H1 (cell line): ENCODE results near the gene DMXL1. TPM values are rescaled to one million over a fixed set of nuclear protein-coding genes. Genes with fewer than 3 reads are reported as not detected.

Experiments used
- EP300 ChIP-seq, 2 experiments: IDR thresholded peaks; 1 replicate in 1 of 2; 2 replicates in 1 of 2; pipeline ENCODE4 v1.6.1; 2011 to 2012; ENCODE audit warnings: low read depth in 2 of 2, low read length in 2 of 2, mild to moderate bottlenecking in 2 of 2, borderline replicate concordance in 1 of 2, inconsistent platforms in 1 of 2, moderate library complexity in 1 of 2
- GABPA ChIP-seq: IDR thresholded peaks from 2 replicates; pipeline ENCODE4 v1.6.1; 2011; ENCODE audit warnings: mild to moderate bottlenecking, low read length, moderate library complexity, borderline replicate concordance; ENCODE audit not compliant: insufficient read depth
- GTF2F1 ChIP-seq: IDR thresholded peaks from 2 replicates; pipeline ENCODE4 v1.6.1; 2012; ENCODE audit warnings: low read depth, low read length, improper control_type of control experiment, borderline replicate concordance
- PHF8 ChIP-seq: fragments of 200-600 bp; sonication (generic); conservative IDR thresholded peaks from 2 replicates; pipeline ENCODE4 v1.7.1; 2012; ENCODE audit warnings: low read depth, mild to moderate bottlenecking, inconsistent platforms, low read length, moderate library complexity
- SAP30 ChIP-seq: fragments of 300-600 bp; sonication (generic); IDR thresholded peaks from 2 replicates; pipeline ENCODE4 v1.7.1; 2012; ENCODE audit warnings: low read length, moderate library complexity, mild to moderate bottlenecking, inconsistent platforms; ENCODE audit not compliant: insufficient read depth, insufficient replicate concordance
- SIN3A ChIP-seq, 2 experiments: IDR thresholded peaks in 1 of 2; conservative IDR thresholded peaks in 1 of 2; 2 replicates each; pipeline ENCODE4 v1.6.1; 2011 to 2012; ENCODE audit warnings: low read length in 2 of 2, improper control_type of control experiment in 1 of 2, low read depth in 1 of 2, mild to moderate bottlenecking in 1 of 2
- SIX5 ChIP-seq: IDR thresholded peaks from 2 replicates; pipeline ENCODE4 v1.6.1; 2011; ENCODE audit warnings: mild to moderate bottlenecking, low read depth, low read length
- SP4 ChIP-seq: IDR thresholded peaks from 2 replicates; pipeline ENCODE4 v1.6.1; 2012; ENCODE audit warnings: low read length, inconsistent platforms
- TAF1 ChIP-seq: IDR thresholded peaks from 2 replicates; pipeline ENCODE4 v1.6.1; 2011; ENCODE audit warnings: mild to moderate bottlenecking, low read depth, low read length
- polyA plus RNA-seq, 7 experiments: library from polyadenylated mRNA; depleted of rRNA in 3 of 7; stranded (reverse) in 5 of 7; unstranded in 2 of 7; fragments of >200 nt in 5 of 7; fragments of 200-250 nt in 2 of 7; gene quantifications; 1 replicate in 5 of 7; 2 replicates in 1 of 7; 4 replicates in 1 of 7; pipeline versions ENCODE4 v1.2.1 to v1.2.3, GENCODE V29; 2011 to 2013; ENCODE audit warnings: missing spikeins in 2 of 7, mixed read lengths in 2 of 7
- total RNA-seq: library from RNA; stranded (reverse); fragmentation: NEBNext Ultra II Directional; extraction: Animal tissue kit (Norgen Biotek cat#: 25700); gene quantifications from 2 replicates; pipeline ENCODE4 v1.2.1, GENCODE V29; 2021
- TF ChIP-seq, protein P1 (sequence below): IDR thresholded peaks from 2 replicates; pipeline ENCODE4 v1.6.1; 2012; ENCODE audit warnings: low read length, inconsistent platforms
- TF ChIP-seq, protein P2 (sequence below): IDR thresholded peaks from 2 replicates; pipeline ENCODE4 v1.6.1; 2011; ENCODE audit warnings: low read length, improper control_type of control experiment
- TF ChIP-seq, protein P3 (sequence below): IDR thresholded peaks from 2 replicates; pipeline ENCODE4 v1.6.1; 2012; ENCODE audit warnings: inconsistent platforms

DMXL1 gene
- total and polyA plus RNA-seq, 2 of the 8 experiments (the other 6 are each of a cell fraction or from before 2014, with no cell fraction given), result 10.1 to 43.9 TPM

DNA sequence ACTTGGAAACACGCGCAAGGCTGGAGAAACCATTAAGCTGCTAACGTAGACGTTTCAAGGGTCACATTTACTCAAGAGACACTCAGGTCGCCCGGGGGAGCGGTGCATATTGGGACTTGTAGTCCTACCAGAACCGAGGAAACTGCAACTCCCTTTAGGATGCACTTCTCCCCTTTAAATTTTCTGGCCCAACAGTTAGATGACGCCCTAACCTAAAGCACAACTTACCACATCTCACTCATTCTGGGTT lies 384 bp upstream of the DMXL1 start (continued):
- TF ChIP-seq GABPA (no peak), EP300 (IDR thresholded peaks at IDR 0.05; ENCODE audit: borderline replicate concordance in 1 of 2, low read depth in 2 of 2, low read length in 2 of 2) (no peak), SIX5 (0 out of 2 replicates have a peak, but pooled peaks have one; percentile 42), TAF1 (peak; percentile 84), SIN3A (conservative IDR thresholded peaks at IDR 0.05 in 1 of 2, IDR thresholded peaks at IDR 0.05 in 1 of 2; ENCODE audit: low read depth in 1 of 2, low read length in 2 of 2) (0 out of 4 replicates have a peak, but pooled peaks of 1 of the 2 experiments have one; percentile 21), GTF2F1 (no peak), SP4 (no peak), PHF8 (peak; percentile 15; the same call in 1 of the 2 replicates), SAP30 (no peak)
- TF ChIP-seq, protein P1, sequence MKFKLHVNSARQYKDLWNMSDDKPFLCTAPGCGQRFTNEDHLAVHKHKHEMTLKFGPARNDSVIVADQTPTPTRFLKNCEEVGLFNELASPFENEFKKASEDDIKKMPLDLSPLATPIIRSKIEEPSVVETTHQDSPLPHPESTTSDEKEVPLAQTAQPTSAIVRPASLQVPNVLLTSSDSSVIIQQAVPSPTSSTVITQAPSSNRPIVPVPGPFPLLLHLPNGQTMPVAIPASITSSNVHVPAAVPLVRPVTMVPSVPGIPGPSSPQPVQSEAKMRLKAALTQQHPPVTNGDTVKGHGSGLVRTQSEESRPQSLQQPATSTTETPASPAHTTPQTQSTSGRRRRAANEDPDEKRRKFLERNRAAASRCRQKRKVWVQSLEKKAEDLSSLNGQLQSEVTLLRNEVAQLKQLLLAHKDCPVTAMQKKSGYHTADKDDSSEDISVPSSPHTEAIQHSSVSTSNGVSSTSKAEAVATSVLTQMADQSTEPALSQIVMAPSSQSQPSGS, result no peak
- TF ChIP-seq, protein P2, sequence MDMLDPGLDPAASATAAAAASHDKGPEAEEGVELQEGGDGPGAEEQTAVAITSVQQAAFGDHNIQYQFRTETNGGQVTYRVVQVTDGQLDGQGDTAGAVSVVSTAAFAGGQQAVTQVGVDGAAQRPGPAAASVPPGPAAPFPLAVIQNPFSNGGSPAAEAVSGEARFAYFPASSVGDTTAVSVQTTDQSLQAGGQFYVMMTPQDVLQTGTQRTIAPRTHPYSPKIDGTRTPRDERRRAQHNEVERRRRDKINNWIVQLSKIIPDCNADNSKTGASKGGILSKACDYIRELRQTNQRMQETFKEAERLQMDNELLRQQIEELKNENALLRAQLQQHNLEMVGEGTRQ, result no peak
- TF ChIP-seq, protein P3, sequence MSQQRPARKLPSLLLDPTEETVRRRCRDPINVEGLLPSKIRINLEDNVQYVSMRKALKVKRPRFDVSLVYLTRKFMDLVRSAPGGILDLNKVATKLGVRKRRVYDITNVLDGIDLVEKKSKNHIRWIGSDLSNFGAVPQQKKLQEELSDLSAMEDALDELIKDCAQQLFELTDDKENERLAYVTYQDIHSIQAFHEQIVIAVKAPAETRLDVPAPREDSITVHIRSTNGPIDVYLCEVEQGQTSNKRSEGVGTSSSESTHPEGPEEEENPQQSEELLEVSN, result no peak
